ENCODE data around the gene HLA-DMA. TPM values are rescaled to one million over a fixed set of nuclear protein-coding genes. Genes with fewer than 3 reads are reported as not detected.

The HLA-DMA gene
- polyA plus RNA-seq, 3 donors: 434 to 526 (median 515) TPM

DNA sequence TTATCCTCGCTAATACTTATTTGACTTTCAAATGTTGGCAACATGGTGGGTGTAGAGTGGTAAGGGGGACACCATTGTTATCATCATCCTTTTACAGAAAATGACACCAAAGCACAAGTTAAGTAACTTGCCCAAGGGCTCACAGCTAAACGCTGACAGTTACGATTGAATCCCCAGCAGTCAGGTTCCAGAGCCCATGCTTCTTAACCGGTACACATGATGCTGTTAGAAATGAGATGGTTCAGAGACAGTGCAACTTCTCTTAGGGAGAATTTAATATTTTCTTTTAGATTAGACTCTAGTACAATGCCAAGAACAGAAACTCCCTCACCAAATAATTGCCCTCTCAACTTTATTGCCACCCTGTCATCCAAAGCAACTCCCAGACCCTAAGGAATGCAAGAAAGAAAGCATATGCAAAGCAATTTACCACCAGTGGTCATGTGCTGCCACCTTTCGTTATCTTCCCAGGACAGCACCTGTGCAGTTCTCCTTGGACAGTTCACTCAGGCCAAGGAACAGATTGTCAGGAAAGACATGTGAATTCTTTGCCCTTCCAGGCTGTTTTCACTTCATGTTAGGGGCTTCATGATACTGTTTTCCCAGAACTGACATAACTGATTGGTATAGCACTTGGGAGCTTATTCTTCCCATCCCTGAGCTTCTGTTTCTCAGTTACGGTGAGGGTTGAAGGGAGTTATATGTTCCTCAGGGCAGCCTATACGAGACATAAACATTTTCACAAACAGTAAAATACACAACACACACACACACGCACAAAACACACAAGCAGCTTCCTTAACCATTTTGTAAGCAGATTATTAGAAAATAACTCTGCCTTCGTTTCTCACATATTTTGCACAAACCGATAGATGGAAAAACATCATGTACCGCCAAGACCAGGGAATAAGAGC, 5.1 kb downstream of the HLA-DMA start:
- Histone ChIP-seq H3K27me3 (ENCODE audit: control insufficient read depth in 2 of 2, insufficient read depth in 2 of 2, low read length in 2 of 2) (no peaks in the 10 kb centered on the region), H3K9me3 (replicated peaks in 1 of 2; ENCODE audit: control insufficient read depth in 1 of 2, insufficient read depth in 1 of 2, low read length in 2 of 2) (no peaks in the 10 kb centered on the region), H3K27ac (ENCODE audit: low read depth in 1 of 2, low read length in 2 of 2) (peak overlapping the region in 1 of 2 donors; percentile 89), H2AFZ (ENCODE audit: insufficient read depth, low read depth, low read length, poor library complexity, severe bottlenecking) (no peak overlapping the region), H3K4me2 (replicated peaks; ENCODE audit: extremely low read depth, low read length, poor library complexity, severe bottlenecking) (no peak overlapping the region), H4K20me1 (ENCODE audit: insufficient read depth, low read length) (no peaks in the 10 kb centered on the region), H3K36me3 (replicated peaks in 1 of 2; ENCODE audit: control insufficient read depth in 1 of 2, insufficient read depth in 2 of 2, low read length in 2 of 2) (peaks cover 14 to 26% of the 10 kb centered on the region in 2 donors), H3K9ac (ENCODE audit: insufficient read depth, low read length, poor library complexity, severe bottlenecking) (no peak overlapping the region), H3K4me1 (ENCODE audit: control insufficient read depth in 1 of 2, insufficient read depth in 2 of 2, low read length in 2 of 2) (peaks cover 91 to 95% of the 10 kb centered on the region in 2 donors), H3K4me3 (replicated peaks in 1 of 3; ENCODE audit: low read depth in 2 of 3, low read length in 3 of 3) (no peak overlapping the region), H3K79me2 (ENCODE audit: insufficient read depth, low read length) (peaks cover 75% of the 10 kb centered on the region)
- intact Hi-C loops (cut with micrococcal nuclease): no loop called here
- Mint-ChIP-seq H3K4me1 (peaks cover 93% of the 10 kb centered on the region), H3K27ac (peak overlapping the region in 4 of 7 donors; percentile 37 to 68 (median 55)), H3K9me3 (peaks cover 0 to 1% (median 0%) of the 10 kb centered on the region in 7 donors), H3K36me3 (peaks cover 34 to 35% of the 10 kb centered on the region in 2 donors), H3K4me3 (no peak overlapping the region), H3K27me3 (ENCODE audit: low read depth in 3 of 3) (peaks cover 0 to 4% (median 2%) of the 10 kb centered on the region in 3 donors)
- WGBS (ENCODE audit: insufficient coverage): 76% methylated on average over 3 of the region's 11 CpGs
- TF ChIP-seq, protein P1, sequence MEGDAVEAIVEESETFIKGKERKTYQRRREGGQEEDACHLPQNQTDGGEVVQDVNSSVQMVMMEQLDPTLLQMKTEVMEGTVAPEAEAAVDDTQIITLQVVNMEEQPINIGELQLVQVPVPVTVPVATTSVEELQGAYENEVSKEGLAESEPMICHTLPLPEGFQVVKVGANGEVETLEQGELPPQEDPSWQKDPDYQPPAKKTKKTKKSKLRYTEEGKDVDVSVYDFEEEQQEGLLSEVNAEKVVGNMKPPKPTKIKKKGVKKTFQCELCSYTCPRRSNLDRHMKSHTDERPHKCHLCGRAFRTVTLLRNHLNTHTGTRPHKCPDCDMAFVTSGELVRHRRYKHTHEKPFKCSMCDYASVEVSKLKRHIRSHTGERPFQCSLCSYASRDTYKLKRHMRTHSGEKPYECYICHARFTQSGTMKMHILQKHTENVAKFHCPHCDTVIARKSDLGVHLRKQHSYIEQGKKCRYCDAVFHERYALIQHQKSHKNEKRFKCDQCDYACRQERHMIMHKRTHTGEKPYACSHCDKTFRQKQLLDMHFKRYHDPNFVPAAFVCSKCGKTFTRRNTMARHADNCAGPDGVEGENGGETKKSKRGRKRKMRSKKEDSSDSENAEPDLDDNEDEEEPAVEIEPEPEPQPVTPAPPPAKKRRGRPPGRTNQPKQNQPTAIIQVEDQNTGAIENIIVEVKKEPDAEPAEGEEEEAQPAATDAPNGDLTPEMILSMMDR (IDR thresholded peaks at IDR 0.05): peak; percentile 52
- peak; percentile 38 to 66 (median 52) for DNase-seq

DNA sequence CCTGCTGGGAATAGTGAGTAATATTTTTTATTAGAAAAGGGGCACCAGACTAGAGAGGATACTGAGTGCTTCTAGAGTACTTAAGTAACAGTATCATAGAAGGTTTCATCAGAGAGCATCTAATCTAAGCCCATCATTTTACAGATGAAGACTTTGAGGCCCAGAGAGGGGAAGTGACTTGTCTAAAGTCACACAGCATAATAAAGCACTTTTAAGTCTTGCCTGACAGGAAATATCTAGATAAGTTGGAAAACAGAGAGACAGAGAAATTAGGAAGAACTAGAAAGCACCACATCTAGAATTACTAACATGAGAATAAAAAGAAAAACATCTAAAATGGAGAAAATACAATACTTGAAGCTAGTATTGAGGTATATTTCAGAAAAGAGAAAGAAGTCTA, 6.0 kb downstream of the HLA-DMA start:
- peaks cover 14 to 26% of the 10 kb centered on the region in 2 donors for H3K36me3 ChIP-seq (replicated peaks in 1 of 2; ENCODE audit: control insufficient read depth in 1 of 2, insufficient read depth in 2 of 2, low read length in 2 of 2)
- H3K4me3 Mint-ChIP-seq: no peak overlapping the region
- peaks cover 95 to 97% of the 10 kb centered on the region in 2 donors for H3K4me1 ChIP-seq (ENCODE audit: control insufficient read depth in 1 of 2, insufficient read depth in 2 of 2, low read length in 2 of 2)
- H3K79me2 ChIP-seq (ENCODE audit: insufficient read depth, low read length): peaks cover 75% of the 10 kb centered on the region
- H3K4me1 Mint-ChIP-seq: peaks cover 93% of the 10 kb centered on the region
- H3K9me3 Mint-ChIP-seq: peaks cover 0 to 1% (median 0%) of the 10 kb centered on the region in 7 donors
- intact Hi-C loops (cut with micrococcal nuclease): no loop called here
- no peaks in the 10 kb centered on the region for H4K20me1 ChIP-seq (ENCODE audit: insufficient read depth, low read length)
- H3K27ac ChIP-seq (ENCODE audit: low read depth in 1 of 2, low read length in 2 of 2): peak overlapping the region in 1 of 2 donors; percentile 89
- DNase-seq: no peak
- no peaks in the 10 kb centered on the region for H3K27me3 ChIP-seq (ENCODE audit: control insufficient read depth in 2 of 2, insufficient read depth in 2 of 2, low read length in 2 of 2)
- no peaks in the 10 kb centered on the region for H3K9me3 ChIP-seq (replicated peaks in 1 of 2; ENCODE audit: control insufficient read depth in 1 of 2, insufficient read depth in 1 of 2, low read length in 2 of 2)
- TF ChIP-seq, protein P1 (IDR thresholded peaks at IDR 0.05): no peak
- H3K36me3 Mint-ChIP-seq: peaks cover 35 to 36% of the 10 kb centered on the region in 2 donors
- H3K4me3 ChIP-seq (replicated peaks in 1 of 3; ENCODE audit: low read depth in 2 of 3, low read length in 3 of 3): peak overlapping the region in 1 of 3 experiments; percentile 26
- H2AFZ ChIP-seq (ENCODE audit: insufficient read depth, low read depth, low read length, poor library complexity, severe bottlenecking): no peak overlapping the region
- H3K27ac Mint-ChIP-seq: peak overlapping the region in 6 of 7 donors; percentile 10 to 99 (median 72)
- H3K4me2 ChIP-seq (replicated peaks; ENCODE audit: extremely low read depth, low read length, poor library complexity, severe bottlenecking): no peak overlapping the region
- no peak overlapping the region for H3K9ac ChIP-seq (ENCODE audit: insufficient read depth, low read length, poor library complexity, severe bottlenecking)
- H3K27me3 Mint-ChIP-seq (ENCODE audit: low read depth in 3 of 3): peaks cover 0 to 4% (median 2%) of the 10 kb centered on the region in 3 donors

All from CD14-positive monocyte (primary cell).